MM.1S (cell line): ENCODE data around the gene TTYH3.

Experiments
- DNase-seq: peaks from one replicate; pipeline ENCODE4 v3.0.0-alpha.2; 2015
- H2AFZ ChIP-seq: fragments of 300-600 bp; sonication (generic); 2 replicates; pipeline ENCODE4 v1.6.0; 2016; ENCODE audit warnings: antibody characterized with exemption, low read length
- H3F3A ChIP-seq: fragments of 300-600 bp; sonication (generic); 2 replicates; pipeline ENCODE4 v1.6.1; 2016; ENCODE audit warnings: mild to moderate bottlenecking, antibody characterized with exemption, low read length, moderate library complexity, mixed read lengths; ENCODE audit not compliant: insufficient read depth
- H3K27ac ChIP-seq: fragments of 300-600 bp; sonication (generic); 2 replicates; pipeline ENCODE4 v1.5.1; 2016; ENCODE audit warnings: mild to moderate bottlenecking, low read length
- H3K27me3 ChIP-seq: fragments of 300-600 bp; sonication (generic); replicated peaks from 2 replicates; pipeline ENCODE4 v1.6.0; 2016; ENCODE audit warnings: low read length; ENCODE audit not compliant: insufficient read depth
- H3K36me3 ChIP-seq: fragments of 300-600 bp; sonication (generic); replicated peaks from 2 replicates; pipeline ENCODE4 v1.6.1; 2016; ENCODE audit warnings: mild to moderate bottlenecking, low read length, mixed read lengths; ENCODE audit not compliant: insufficient read depth
- H3K4me1 ChIP-seq: fragments of 300-600 bp; sonication (generic); 2 replicates; pipeline ENCODE4 v1.6.1; 2016; ENCODE audit warnings: low read length, mixed read lengths
- H3K4me2 ChIP-seq: fragments of 300-600 bp; sonication (generic); 2 replicates; pipeline ENCODE4 v1.6.0; 2016; ENCODE audit warnings: low read depth, low read length
- H3K4me3 ChIP-seq: fragments of 300-600 bp; sonication (generic); 2 replicates; pipeline ENCODE4 v1.5.1; 2016; ENCODE audit warnings: low read length, mixed read lengths
- H3K79me2 ChIP-seq: fragments of 300-600 bp; sonication (generic); 2 replicates; pipeline ENCODE4 v1.6.1; 2016; ENCODE audit warnings: mixed run types, low read length, mixed read lengths
- H3K9ac ChIP-seq: fragments of 300-600 bp; sonication (generic); 2 replicates; pipeline ENCODE4 v1.6.1; 2016; ENCODE audit warnings: low read length, mixed read lengths
- H3K9me2 ChIP-seq: fragments of 300-600 bp; sonication (generic); replicated peaks from 2 replicates; pipeline ENCODE4 v1.6.1; 2016; ENCODE audit warnings: mild to moderate bottlenecking, low read length, mixed read lengths; ENCODE audit not compliant: insufficient read depth
- H3K9me3 ChIP-seq: fragments of 300-600 bp; sonication (generic); replicated peaks from 2 replicates; pipeline ENCODE4 v1.6.1; 2016; ENCODE audit warnings: mild to moderate bottlenecking, low read length, mixed read lengths; ENCODE audit not compliant: insufficient read depth
- H4K20me1 ChIP-seq: fragments of 300-600 bp; sonication (generic); 2 replicates; pipeline ENCODE4 v1.6.1; 2016; ENCODE audit warnings: mild to moderate bottlenecking, low read length, moderate library complexity, mixed read lengths; ENCODE audit not compliant: insufficient read depth
- CTCF ChIP-seq: fragments of 300-600 bp; sonication (generic); IDR thresholded peaks from 2 replicates; pipeline ENCODE4 v1.5.1; 2016; ENCODE audit warnings: antibody characterized with exemption, low read length, mixed read lengths
- EZH2 ChIP-seq: fragments of 300-600 bp; sonication (generic); optimal IDR thresholded peaks from 2 replicates; pipeline ENCODE3; 2017; ENCODE audit warnings: low read depth, mild to moderate bottlenecking, antibody characterized with exemption, low read length, mixed read lengths
- EZH2phosphoT487 ChIP-seq: fragments of 300-600 bp; sonication (generic); IDR thresholded peaks from 2 replicates; pipeline ENCODE4 v1.6.1; 2018; ENCODE audit warnings: antibody characterized with exemption, low read length

TTYH3 gene

GRCh38 chr7:2627258-2628129, 4.3 kb upstream of the TTYH3 start:
- Histone ChIP-seq H3K27me3 (peaks cover 80% of the 10 kb centered on the region), H3K4me1 (no peaks in the 10 kb centered on the region), H3K9me2 (no peaks in the 10 kb centered on the region)

GRCh38 chr7:2628130-2628482, 3.7 kb upstream of the TTYH3 start:
- Histone ChIP-seq H4K20me1 (no peaks in the 10 kb centered on the region), H3K4me1 (no peaks in the 10 kb centered on the region), H3K36me3 (no peaks in the 10 kb centered on the region), H2AFZ (no peak overlapping the region), H3K79me2 (no peaks in the 10 kb centered on the region), H3F3A (no peaks in the 10 kb centered on the region), H3K4me2 (no peak overlapping the region), H3K27me3 (peaks cover 81% of the 10 kb centered on the region), H3K9me2 (no peaks in the 10 kb centered on the region), H3K9me3 (no peaks in the 10 kb centered on the region), H3K9ac (no peak overlapping the region), H3K4me3 (no peak overlapping the region), H3K27ac (no peak overlapping the region)
- no peak for DNase-seq
- TF ChIP-seq CTCF (no peak), EZH2phosphoT487 (no peak)

More at GRCh38 chr7:2627258-2628129, 4.3 kb upstream of the TTYH3 start:
- H2AFZ ChIP-seq, result no peak overlapping the region
- no peaks in the 10 kb centered on the region for H3K79me2 ChIP-seq
- H3K27ac ChIP-seq, result no peak overlapping the region
- no peaks in the 10 kb centered on the region for H3F3A ChIP-seq
- no peaks in the 10 kb centered on the region for H3K36me3 ChIP-seq
- TF ChIP-seq EZH2, result no peak
- TF ChIP-seq EZH2phosphoT487, result no peak
- TF ChIP-seq CTCF, result no peak
- no peak overlapping the region for H3K4me2 ChIP-seq
- no peak for DNase-seq
- no peak overlapping the region for H3K4me3 ChIP-seq
- H4K20me1 ChIP-seq, result no peaks in the 10 kb centered on the region
- no peak overlapping the region for H3K9ac ChIP-seq
- no peaks in the 10 kb centered on the region for H3K9me3 ChIP-seq

GRCh38 chr7:2628891-2629290, 2.9 kb upstream of the TTYH3 start:
- TF ChIP-seq CTCF (no peak), EZH2 (no peak), EZH2phosphoT487 (no peak)
- Histone ChIP-seq H3K9me2 (no peaks in the 10 kb centered on the region), H2AFZ (no peak overlapping the region), H3K4me3 (no peak overlapping the region), H3K4me1 (no peaks in the 10 kb centered on the region), H3K9ac (no peak overlapping the region), H3K27ac (no peak overlapping the region), H3F3A (no peaks in the 10 kb centered on the region), H3K27me3 (peaks cover 81% of the 10 kb centered on the region), H3K4me2 (no peak overlapping the region), H3K9me3 (no peaks in the 10 kb centered on the region), H3K36me3 (no peaks in the 10 kb centered on the region), H3K79me2 (no peaks in the 10 kb centered on the region), H4K20me1 (no peaks in the 10 kb centered on the region)
- no peak for DNase-seq
